Activated naive CD4-positive, alpha-beta T cell treated with anti-CD3 and anti-CD28 coated beads for 36 hours (primary cell): Measurements from ENCODE around the gene ARHGDIB. TPM values are rescaled to one million over a fixed set of nuclear protein-coding genes. Genes with fewer than 3 reads are reported as not detected.

ENCODE experiments used
- CTCF ChIA-PET: fragments of 350-600 bp; sonication (Branson Sonifier 250); formaldehyde crosslinking; loops from one replicate; lab custom pipeline; 2021; ENCODE audit warnings: antibody characterized with exemption; lab: Charles Lee
- DNase-seq: peaks from one replicate; pipeline ENCODE4 v3.0.0-alpha.2; 2020
- H3K27ac Mint-ChIP-seq: one replicate; pipeline ENCODE4 v1.8.0; 2021; ENCODE audit warnings: mild to moderate bottlenecking, mixed read lengths
- H3K27me3 Mint-ChIP-seq: one replicate; pipeline ENCODE4 v1.8.0; 2021; ENCODE audit warnings: low read depth, mixed read lengths
- H3K36me3 Mint-ChIP-seq: one replicate; pipeline ENCODE4 v1.8.0; 2021; ENCODE audit warnings: low read depth, mixed read lengths
- H3K4me1 Mint-ChIP-seq: one replicate; pipeline ENCODE4 v1.8.0; 2021; ENCODE audit warnings: low read depth, mixed read lengths
- H3K4me3 Mint-ChIP-seq: one replicate; pipeline ENCODE4 v1.8.0; 2021; ENCODE audit warnings: mild to moderate bottlenecking, moderate library complexity, mixed read lengths
- H3K9me3 Mint-ChIP-seq: one replicate; pipeline ENCODE4 v1.8.0; 2021; ENCODE audit warnings: mixed read lengths
- intact Hi-C: fragments of 100-400 bp; cut with micrococcal nuclease; formaldehyde crosslinking; loops from one replicate; pipeline ENCODE4 v1.15.1; 2023
- total RNA-seq, 2 experiments: library from RNA; stranded (reverse); gene quantifications; one replicate each; pipeline ENCODE4 v1.2.3, GENCODE V29; 2021

The ARHGDIB gene
- total RNA-seq, 2 experiments from 2014 or later, result 663 to 730 TPM

DNA sequence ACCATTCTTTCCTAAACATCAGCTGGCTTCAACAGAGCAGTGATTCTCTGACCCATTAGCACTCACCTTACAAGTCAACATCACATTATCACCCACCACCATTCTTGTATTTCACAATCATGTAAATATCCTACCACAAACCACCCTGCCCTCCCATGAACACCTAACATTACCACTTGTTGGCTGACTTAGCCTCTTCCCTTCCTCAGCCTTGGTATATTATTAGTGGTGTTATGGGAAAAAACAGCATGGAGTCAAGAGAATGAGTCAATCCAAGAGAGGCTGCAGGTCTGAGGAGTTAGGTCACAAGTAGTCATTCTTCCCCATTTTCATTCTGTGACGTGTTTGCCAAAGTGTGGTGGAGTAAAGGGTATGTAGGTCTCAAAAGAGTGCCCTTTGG is 53.4 kb downstream of the ARHGDIB start:
- H3K9me3 Mint-ChIP-seq, result no peaks in the 10 kb centered on the region
- peaks cover 14% of the 10 kb centered on the region for H3K36me3 Mint-ChIP-seq
- no peak overlapping the region for H3K4me3 Mint-ChIP-seq
- intact Hi-C loops, result no loop called here
- peaks cover 48% of the 10 kb centered on the region for H3K4me1 Mint-ChIP-seq
- no peak for DNase-seq
- no peak overlapping the region for H3K27ac Mint-ChIP-seq
- H3K27me3 Mint-ChIP-seq, result no peaks in the 10 kb centered on the region
- CTCF ChIA-PET, result no interaction called here

- no peaks in the 10 kb centered on the region for H3K9me3 Mint-ChIP-seq
- no peak for DNase-seq
- intact Hi-C loops, result no loop called here
- no peak overlapping the region for H3K4me3 Mint-ChIP-seq
- peaks cover 10% of the 10 kb centered on the region for H3K36me3 Mint-ChIP-seq
- peaks cover 48% of the 10 kb centered on the region for H3K4me1 Mint-ChIP-seq
- CTCF ChIA-PET, result no interaction called here
- no peaks in the 10 kb centered on the region for H3K27me3 Mint-ChIP-seq
- H3K27ac Mint-ChIP-seq, result no peak overlapping the region
Measured at GRCh38 chr12:14906114-14906513, 55.3 kb downstream of the ARHGDIB start.

GRCh38 chr12:14905269-14906004 is 56.0 kb downstream of the ARHGDIB start:
- peaks cover 41% of the 10 kb centered on the region for H3K4me1 Mint-ChIP-seq
- no peaks in the 10 kb centered on the region for H3K9me3 Mint-ChIP-seq
- H3K4me3 Mint-ChIP-seq, result no peak overlapping the region
- DNase-seq, result no peak
- H3K27ac Mint-ChIP-seq, result no peak overlapping the region
- peaks cover 10% of the 10 kb centered on the region for H3K36me3 Mint-ChIP-seq
- CTCF ChIA-PET, result no interaction called here
- H3K27me3 Mint-ChIP-seq, result no peaks in the 10 kb centered on the region
- intact Hi-C loops, result no loop called here

GRCh38 chr12:14904854-14905253 is 56.5 kb downstream of the ARHGDIB start:
- no peak overlapping the region for H3K27ac Mint-ChIP-seq
- H3K4me1 Mint-ChIP-seq, result peaks cover 35% of the 10 kb centered on the region
- no peak overlapping the region for H3K4me3 Mint-ChIP-seq
- H3K36me3 Mint-ChIP-seq, result peaks cover 10% of the 10 kb centered on the region
- no peak for DNase-seq
- H3K27me3 Mint-ChIP-seq, result no peaks in the 10 kb centered on the region
- CTCF ChIA-PET, result interaction anchor here (0.6 kb wide), 2 partner anchors 70 to 91 kb away, joined by 3 to 4 read pairs; no protein-coding TSS in a partner anchor
- intact Hi-C loops, result no loop called here
- no peaks in the 10 kb centered on the region for H3K9me3 Mint-ChIP-seq

DNA sequence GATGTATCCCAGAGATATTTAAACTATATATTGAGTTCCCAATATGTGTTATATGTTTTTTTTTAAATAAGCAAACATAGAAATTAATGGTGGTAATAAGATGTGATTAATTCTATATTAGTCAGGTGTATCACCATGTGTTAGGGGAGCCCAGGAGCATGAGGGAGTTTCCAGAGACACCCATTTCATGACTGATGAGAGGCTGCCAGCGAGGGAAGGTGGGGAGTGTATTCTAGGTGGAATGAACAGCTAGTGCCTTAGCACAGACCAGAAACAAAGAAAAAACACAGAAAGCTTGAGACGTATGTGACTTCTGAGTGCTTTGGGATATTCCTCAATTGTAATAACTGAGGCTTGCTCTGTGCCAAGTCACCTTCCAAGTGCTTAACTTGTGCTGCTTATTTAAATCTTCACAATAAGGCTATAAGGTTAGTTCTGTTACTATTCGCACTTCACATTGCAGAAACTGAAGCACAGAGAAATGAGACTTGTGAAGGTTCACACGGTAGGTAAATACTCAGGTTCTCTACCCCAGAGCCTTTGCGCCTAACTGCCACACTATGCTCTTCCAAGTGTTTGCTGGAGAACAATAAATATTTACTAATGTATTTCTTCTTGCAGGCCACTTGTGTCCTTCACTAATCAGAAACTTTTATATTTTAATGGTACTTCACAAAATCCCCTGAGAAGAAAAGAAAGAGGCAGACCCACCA is 57.9 kb downstream of the ARHGDIB start:
- Mint-ChIP-seq H3K36me3 (peaks cover 10% of the 10 kb centered on the region), H3K27me3 (no peaks in the 10 kb centered on the region), H3K27ac (no peak overlapping the region), H3K4me1 (peaks cover 28% of the 10 kb centered on the region), H3K9me3 (no peaks in the 10 kb centered on the region), H3K4me3 (no peak overlapping the region)
- no peak for DNase-seq
- CTCF ChIA-PET, result interaction anchor here (1.1 kb wide), 1 partner anchor 25 kb away, joined by 4 read pairs; no protein-coding TSS in a partner anchor
- intact Hi-C loops, result loop anchor here (2.0 kb wide), 1 partner anchor 19 kb away; the partner anchor contains the start of gene MGP

DNA sequence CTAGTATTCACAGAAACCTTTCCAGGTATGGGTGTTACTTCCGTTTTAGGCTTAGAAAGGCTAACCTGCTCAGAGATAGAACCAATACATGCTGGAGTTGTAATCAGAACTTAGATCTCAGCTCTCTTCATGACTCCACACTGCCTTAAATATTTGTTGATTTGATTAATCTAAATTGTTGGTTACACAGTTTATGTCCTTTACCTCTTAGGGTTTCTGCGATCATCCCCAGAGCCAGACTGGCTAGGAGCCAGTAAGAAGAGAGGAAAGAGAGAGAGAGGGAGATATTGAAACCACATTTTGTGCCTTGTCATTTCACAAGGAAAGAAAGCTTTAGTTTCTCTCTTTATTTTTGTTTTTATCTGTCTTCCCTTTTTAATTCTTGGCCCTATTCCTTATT is 58.9 kb downstream of the ARHGDIB start:
- H3K36me3 Mint-ChIP-seq, result peaks cover 2% of the 10 kb centered on the region
- H3K27ac Mint-ChIP-seq, result no peak overlapping the region
- no peak overlapping the region for H3K4me3 Mint-ChIP-seq
- no peaks in the 10 kb centered on the region for H3K27me3 Mint-ChIP-seq
- H3K4me1 Mint-ChIP-seq, result peaks cover 20% of the 10 kb centered on the region
- no peak for DNase-seq
- CTCF ChIA-PET, result interaction anchor here (0.9 to 1.1 kb wide), 2 partner anchors 24 to 317 kb away, joined by 4 to 7 read pairs; no protein-coding TSS in a partner anchor
- intact Hi-C loops, result loop anchor here (2.0 kb wide), 1 partner anchor 18 kb away; the partner anchor contains the start of gene MGP
- no peaks in the 10 kb centered on the region for H3K9me3 Mint-ChIP-seq

- Mint-ChIP-seq H3K36me3 (peaks cover 2% of the 10 kb centered on the region), H3K4me1 (peaks cover 20% of the 10 kb centered on the region), H3K9me3 (no peaks in the 10 kb centered on the region), H3K27me3 (no peaks in the 10 kb centered on the region), H3K27ac (no peak overlapping the region), H3K4me3 (no peak overlapping the region)
- intact Hi-C loops, result no loop called here
- DNase-seq, result no peak
- CTCF ChIA-PET, result interaction anchor here (0.6 kb wide), 1 partner anchor 300 kb away, joined by 5 read pairs; no protein-coding TSS in a partner anchor
Measured at GRCh38 chr12:14901228-14901562, 60.2 kb downstream of the ARHGDIB start.

DNA sequence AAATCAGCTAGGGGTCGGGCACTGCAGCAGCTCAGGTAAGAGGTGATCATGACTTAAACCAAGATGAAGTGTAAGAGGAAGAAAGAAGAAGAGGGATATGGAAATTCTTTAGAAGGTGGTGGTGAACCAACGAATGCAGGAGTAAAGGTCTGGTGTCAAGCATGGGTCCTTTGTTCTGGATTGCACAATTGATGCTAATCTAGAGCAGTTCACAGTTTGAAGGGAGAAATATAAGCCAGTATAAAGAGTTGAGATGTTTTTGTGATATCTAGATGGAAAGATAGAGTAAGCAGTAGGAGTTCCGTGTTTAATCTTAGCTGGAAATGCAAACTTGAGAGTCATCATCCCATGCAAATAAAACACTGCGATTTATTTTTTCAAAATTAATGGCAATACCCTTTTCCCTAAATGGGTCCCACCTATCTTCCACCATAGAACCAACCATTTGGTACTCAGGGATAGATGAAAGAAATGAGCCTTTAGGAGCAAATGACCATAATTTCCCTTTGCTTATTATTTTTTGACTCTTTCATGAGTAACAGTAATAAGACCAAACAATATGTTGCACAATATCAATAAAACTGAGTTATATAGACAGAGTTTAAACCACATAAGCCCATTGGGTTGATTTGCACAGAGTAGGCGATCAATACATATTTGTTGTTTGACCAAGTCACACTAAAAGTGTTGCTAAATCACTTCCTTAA is 60.7 kb downstream of the ARHGDIB start:
- H3K27me3 Mint-ChIP-seq, result no peaks in the 10 kb centered on the region
- intact Hi-C loops, result no loop called here
- H3K36me3 Mint-ChIP-seq, result no peaks in the 10 kb centered on the region
- H3K27ac Mint-ChIP-seq, result no peak overlapping the region
- H3K4me1 Mint-ChIP-seq, result peaks cover 20% of the 10 kb centered on the region
- CTCF ChIA-PET, result no interaction called here
- no peak for DNase-seq
- no peak overlapping the region for H3K4me3 Mint-ChIP-seq
- H3K9me3 Mint-ChIP-seq, result no peaks in the 10 kb centered on the region

DNA sequence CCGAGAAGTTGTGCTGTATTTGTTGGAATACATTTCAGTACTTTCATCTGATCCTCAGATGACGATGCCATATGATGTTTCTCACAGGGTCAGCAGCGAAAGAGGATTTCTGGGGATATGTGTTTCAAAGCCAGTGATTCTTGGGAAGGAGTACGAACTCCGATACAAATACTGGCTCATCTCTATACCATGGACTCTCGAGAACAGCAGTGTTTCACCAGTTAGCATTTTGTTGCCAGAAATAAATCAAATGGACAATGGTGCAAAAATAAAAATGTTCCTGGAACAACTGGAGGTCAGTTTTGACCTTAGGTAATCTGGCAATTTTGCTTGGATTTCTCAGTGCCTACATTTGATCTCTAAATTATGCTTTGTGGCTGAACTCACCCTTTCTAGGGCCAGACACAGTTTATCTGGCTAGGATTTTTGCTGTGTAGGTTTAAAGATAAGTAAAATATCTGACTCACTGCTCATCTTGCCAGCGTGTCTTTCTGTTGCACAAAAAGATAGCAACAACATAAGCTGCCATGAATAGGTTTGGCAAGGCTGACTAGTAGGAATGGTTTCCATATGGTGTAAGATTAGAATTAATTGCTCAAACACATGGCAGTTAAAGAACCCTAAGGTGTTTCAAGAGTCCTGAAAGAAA is 64.8 kb downstream of the ARHGDIB start:
- Mint-ChIP-seq H3K27ac (no peak overlapping the region), H3K4me3 (no peak overlapping the region), H3K36me3 (no peaks in the 10 kb centered on the region), H3K4me1 (no peaks in the 10 kb centered on the region), H3K27me3 (no peaks in the 10 kb centered on the region), H3K9me3 (no peaks in the 10 kb centered on the region)
- CTCF ChIA-PET, result interaction anchor here (0.8 kb wide), 1 partner anchor 40 kb away, joined by 3 read pairs; no protein-coding TSS in a partner anchor
- no peak for DNase-seq
- intact Hi-C loops, result no loop called here

DNA sequence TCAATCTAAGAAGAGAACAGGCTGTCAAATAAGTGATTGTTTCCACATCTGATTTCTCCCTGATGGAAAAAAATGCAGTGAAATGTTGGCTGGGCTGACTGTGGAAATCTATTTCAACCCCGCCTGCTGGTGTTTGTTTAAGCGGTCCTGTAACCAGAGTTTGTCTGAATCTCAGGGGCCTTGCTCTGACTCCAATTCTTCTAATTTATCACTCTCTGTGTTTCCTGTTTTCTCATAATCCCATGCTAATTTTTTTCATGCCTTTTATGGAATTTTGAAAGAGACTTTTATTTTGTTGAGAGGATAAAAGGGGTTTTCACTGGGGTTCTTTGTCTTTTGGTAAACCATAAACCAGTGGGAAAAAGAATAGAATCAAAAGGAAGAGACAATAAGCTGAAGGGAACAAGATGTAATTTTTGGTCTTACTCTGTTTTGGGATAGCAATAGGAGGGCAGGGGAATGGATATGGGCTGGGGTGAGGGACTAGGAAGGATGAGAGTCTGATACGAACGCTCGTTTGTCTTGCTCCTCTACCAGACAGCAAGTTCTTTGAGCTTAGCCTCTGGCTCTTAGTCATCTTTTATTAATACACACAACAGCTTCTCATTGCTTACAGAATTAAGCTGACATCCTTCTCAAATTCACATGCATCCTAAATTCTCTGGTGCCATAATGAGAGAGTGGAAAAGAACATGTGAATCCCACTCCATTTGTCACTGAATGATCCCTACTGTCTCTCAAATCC is 67.7 kb downstream of the ARHGDIB start:
- Mint-ChIP-seq H3K4me3 (no peak overlapping the region), H3K36me3 (no peaks in the 10 kb centered on the region), H3K9me3 (no peaks in the 10 kb centered on the region), H3K27ac (no peak overlapping the region), H3K27me3 (no peaks in the 10 kb centered on the region), H3K4me1 (no peaks in the 10 kb centered on the region)
- intact Hi-C loops, result loop anchor here (5.0 kb wide), 1 partner anchor 46 kb away; no protein-coding TSS in a partner anchor
- DNase-seq, result no peak
- CTCF ChIA-PET, result interaction anchor here (0.7 to 1.3 kb wide), 4 partner anchors 9 to 167 kb away, joined by 3 to 4 read pairs (median 3); no protein-coding TSS in a partner anchor

DNA sequence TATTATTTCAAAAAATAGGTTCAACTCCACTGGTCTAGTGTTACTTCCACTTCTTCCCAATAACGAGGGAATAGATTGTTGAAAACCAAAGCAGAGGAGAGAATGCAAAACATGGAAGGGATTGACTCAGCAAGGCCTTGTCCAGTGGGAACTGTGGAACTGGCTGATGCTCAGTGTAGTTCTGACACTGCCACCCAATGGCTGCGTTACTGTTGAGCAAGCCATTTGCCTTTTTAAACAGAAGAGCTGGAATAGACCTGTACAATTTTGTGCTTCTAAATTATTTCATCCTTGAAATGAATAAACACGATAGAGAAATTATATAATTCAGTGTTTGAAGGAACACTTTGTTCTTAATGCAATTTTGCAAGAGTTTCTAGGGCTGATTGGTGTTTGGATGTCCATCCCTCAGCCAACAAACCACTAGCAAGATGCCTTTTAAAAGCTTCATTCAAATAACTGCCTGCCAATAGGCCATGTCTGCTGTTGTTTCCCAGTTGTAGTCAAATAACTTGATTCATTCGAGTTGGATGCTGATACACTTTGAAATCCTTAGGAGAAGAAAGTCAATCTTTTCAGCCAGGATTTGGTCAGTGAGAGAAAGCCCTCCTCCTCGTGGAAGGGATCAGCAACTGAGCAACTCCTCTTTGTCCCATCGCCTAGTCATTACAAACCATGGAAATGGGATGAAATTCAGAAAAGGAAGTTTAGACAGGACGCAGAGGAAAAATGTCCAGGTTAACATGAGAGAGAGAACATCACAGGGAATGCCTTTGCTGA is 68.5 kb downstream of the ARHGDIB start:
- intact Hi-C loops, result loop anchor here (5.0 kb wide), 1 partner anchor 46 kb away; no protein-coding TSS in a partner anchor
- no peaks in the 10 kb centered on the region for H3K27me3 Mint-ChIP-seq
- H3K27ac Mint-ChIP-seq, result no peak overlapping the region
- H3K4me3 Mint-ChIP-seq, result no peak overlapping the region
- DNase-seq, result no peak
- no peaks in the 10 kb centered on the region for H3K9me3 Mint-ChIP-seq
- no peaks in the 10 kb centered on the region for H3K4me1 Mint-ChIP-seq
- CTCF ChIA-PET, result interaction anchor here (0.7 to 1.4 kb wide), 3 partner anchors 9 to 23 kb away, joined by 3 to 5 read pairs (median 3); no protein-coding TSS in a partner anchor
- H3K36me3 Mint-ChIP-seq, result no peaks in the 10 kb centered on the region
